CD4-positive, alpha-beta memory T cell (primary cell): ENCODE measurements around the gene VASN. TPM values are rescaled to one million over a fixed set of nuclear protein-coding genes. Genes with fewer than 3 reads are reported as not detected.
A peak's percentile ranks its signal among the peaks of the same experiment; 100 is the strongest.

ENCODE experiments used
- CTCF ChIA-PET: fragments of 350-600 bp; sonication (Branson Sonifier 250); formaldehyde crosslinking; loops from one replicate; lab custom pipeline; 2021; ENCODE audit warnings: inconsistent platforms; ENCODE audit not compliant: partially characterized antibody; lab: Charles Lee
- POLR2A ChIA-PET: fragments of 350-600 bp; sonication (Branson Sonifier 250); formaldehyde crosslinking; loops from one replicate; lab custom pipeline; 2021; ENCODE audit not compliant: partially characterized antibody; lab: Charles Lee
- DNase-seq, 5 donors: peaks; one replicate each; pipeline versions ENCODE4 v3.0.0 to v3.0.0-alpha.2; 2020 to 2022; ENCODE audit warnings: mixed read lengths in 1 of 5
- H3K27ac ChIP-seq: one replicate; pipeline ENCODE4 v1.7.0; 2013; ENCODE audit warnings: low read depth, low read length
- H3K27me3 ChIP-seq: 2 replicates; pipeline ENCODE4 v1.7.0; 2013; ENCODE audit warnings: mild to moderate bottlenecking, low read length, moderate library complexity; ENCODE audit not compliant: insufficient read depth
- H3K36me3 ChIP-seq: 2 replicates; pipeline ENCODE4 v1.7.0; 2013; ENCODE audit warnings: mild to moderate bottlenecking, low read length, moderate library complexity; ENCODE audit not compliant: insufficient read depth
- H3K4me1 ChIP-seq: 2 replicates; pipeline ENCODE4 v1.7.0; 2013; ENCODE audit warnings: mild to moderate bottlenecking, low read length, moderate library complexity; ENCODE audit not compliant: insufficient read depth
- H3K4me3 ChIP-seq, 2 donors: one replicate each; pipeline ENCODE4 v1.7.0; 2013; ENCODE audit warnings: low read length in 2 of 2, mild to moderate bottlenecking in 1 of 2
- H3K9me3 ChIP-seq, 2 donors: one replicate each; pipeline ENCODE4 v1.7.0; 2013; ENCODE audit warnings: low read length in 2 of 2, control low read depth in 1 of 2; ENCODE audit not compliant: control insufficient read depth in 1 of 2
- H3K27ac Mint-ChIP-seq, 7 donors: one replicate each; pipeline ENCODE4 v1.8.0; 2020 to 2021; ENCODE audit warnings: mixed read lengths in 7 of 7, mild to moderate bottlenecking in 6 of 7, inconsistent platforms in 3 of 7, moderate library complexity in 3 of 7
- H3K27me3 Mint-ChIP-seq, 2 donors: one replicate each; pipeline ENCODE4 v1.8.0; 2020 to 2021; ENCODE audit warnings: mixed read lengths in 2 of 2
- H3K36me3 Mint-ChIP-seq, 2 donors: one replicate each; pipeline ENCODE4 v1.8.0; 2020 to 2021; ENCODE audit warnings: mixed read lengths in 2 of 2, inconsistent platforms in 1 of 2, mild to moderate bottlenecking in 1 of 2
- H3K4me1 Mint-ChIP-seq, 4 donors: one replicate each; pipeline ENCODE4 v1.8.0; 2020 to 2021; ENCODE audit warnings: mixed read lengths in 4 of 4, mild to moderate bottlenecking in 1 of 4
- H3K4me3 Mint-ChIP-seq, 8 donors: one replicate each; pipeline ENCODE4 v1.8.0; 2020 to 2021; ENCODE audit warnings: mixed read lengths in 8 of 8, mild to moderate bottlenecking in 7 of 8, moderate library complexity in 6 of 8, inconsistent platforms in 3 of 8
- H3K9me3 Mint-ChIP-seq, 8 donors: one replicate each; pipeline ENCODE4 v1.8.0; 2020 to 2021; ENCODE audit warnings: mixed read lengths in 8 of 8, mild to moderate bottlenecking in 5 of 8, inconsistent platforms in 3 of 8, moderate library complexity in 1 of 8
- intact Hi-C: fragments of 100-400 bp; cut with micrococcal nuclease; formaldehyde crosslinking; loops from one replicate; pipeline ENCODE4 v1.15.1; 2023
- polyA plus RNA-seq, 2 donors: library from polyadenylated mRNA; unstranded; fragments of 300-500 nt; fragmentation: Illumina TruSeq; gene quantifications; one replicate each; pipeline ENCODE4 v1.2.3, GENCODE V29; 2021
- total RNA-seq, 2 experiments: library from RNA; stranded (reverse); gene quantifications; one replicate each; pipeline ENCODE4 v1.2.3, GENCODE V29; 2021

VASN gene
- total RNA-seq (under 1 TPM; 0.11 to 0.29 TPM), polyA plus RNA-seq (under 1 TPM in 1 of 2 donors, not detected in 1; 0.16 TPM)

DNA sequence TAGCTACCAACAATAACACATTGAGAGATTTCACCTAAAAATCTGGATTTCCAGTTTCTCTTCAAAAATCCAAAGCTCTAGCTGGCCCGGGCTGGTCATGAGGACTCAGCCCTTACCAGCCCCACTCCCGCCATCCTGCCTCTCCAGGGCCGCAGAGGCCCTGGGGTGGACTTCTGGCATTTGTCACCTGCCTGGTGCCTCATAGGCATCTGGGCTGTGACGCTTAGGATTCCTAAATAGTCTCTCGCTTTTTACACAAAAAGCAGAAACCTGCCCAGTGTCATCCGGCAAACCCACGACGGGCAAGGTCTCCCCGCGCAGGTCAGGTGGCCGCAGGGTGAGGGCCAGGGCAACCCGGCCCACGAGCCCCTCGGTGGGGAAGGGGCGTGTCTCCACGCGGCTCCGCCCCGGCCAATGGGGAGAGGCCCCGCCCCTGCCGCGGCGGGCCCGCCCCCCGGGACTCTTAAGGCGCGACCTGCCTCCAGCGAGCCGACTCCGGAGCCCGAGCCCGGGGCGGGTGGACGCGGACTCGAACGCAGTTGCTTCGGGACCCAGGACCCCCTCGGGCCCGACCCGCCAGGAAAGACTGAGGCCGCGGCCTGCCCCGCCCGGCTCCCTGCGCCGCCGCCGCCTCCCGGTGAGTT is at the start of gene VASN:
TSS of gene VASN (plus strand) at position 492 of the 644 bp plus-strand sequence. CDS start 9,030 bp downstream, outside the sequence.
- DNase-seq: peak; percentile 69 to 78 (median 71)
- CTCF ChIA-PET: interaction anchor here (0.8 to 1.7 kb wide), 3 partner anchors 12 to 177 kb away, joined by 3 to 5 read pairs (median 3); no protein-coding TSS in a partner anchor
- peak within 1 kb of the TSS; percentile 36 for H3K27ac ChIP-seq
- intact Hi-C loops: loop anchor here (1.0 kb wide), 1 partner anchor 43 kb away; no protein-coding TSS in a partner anchor
- Mint-ChIP-seq H3K4me1 (peaks cover 11 to 54% (median 28%) of the 10 kb centered on the region in 4 donors), H3K36me3 (peaks cover 7 to 28% of the 10 kb centered on the region in 2 donors), H3K4me3 (peak within 1 kb of the TSS; percentile 77 to 90 (median 84)), H3K9me3 (no peaks in the 10 kb centered on the region), H3K27ac (peak within 1 kb of the TSS; percentile 70 to 93 (median 81)), H3K27me3 (no peaks in the 10 kb centered on the region)
- H3K4me1 ChIP-seq: peaks cover 40% of the 10 kb centered on the region
- peak within 1 kb of the TSS in 1 of 2 donors; percentile 42 for H3K4me3 ChIP-seq
- no peaks in the 10 kb centered on the region for H3K9me3 ChIP-seq
- POLR2A ChIA-PET: interaction anchor here (0.9 to 2.0 kb wide), 2 partner anchors 10 to 44 kb away, joined by 3 to 7 read pairs; no protein-coding TSS in a partner anchor
- no peaks in the 10 kb centered on the region for H3K27me3 ChIP-seq
- peaks cover 5% of the 10 kb centered on the region for H3K36me3 ChIP-seq

DNA sequence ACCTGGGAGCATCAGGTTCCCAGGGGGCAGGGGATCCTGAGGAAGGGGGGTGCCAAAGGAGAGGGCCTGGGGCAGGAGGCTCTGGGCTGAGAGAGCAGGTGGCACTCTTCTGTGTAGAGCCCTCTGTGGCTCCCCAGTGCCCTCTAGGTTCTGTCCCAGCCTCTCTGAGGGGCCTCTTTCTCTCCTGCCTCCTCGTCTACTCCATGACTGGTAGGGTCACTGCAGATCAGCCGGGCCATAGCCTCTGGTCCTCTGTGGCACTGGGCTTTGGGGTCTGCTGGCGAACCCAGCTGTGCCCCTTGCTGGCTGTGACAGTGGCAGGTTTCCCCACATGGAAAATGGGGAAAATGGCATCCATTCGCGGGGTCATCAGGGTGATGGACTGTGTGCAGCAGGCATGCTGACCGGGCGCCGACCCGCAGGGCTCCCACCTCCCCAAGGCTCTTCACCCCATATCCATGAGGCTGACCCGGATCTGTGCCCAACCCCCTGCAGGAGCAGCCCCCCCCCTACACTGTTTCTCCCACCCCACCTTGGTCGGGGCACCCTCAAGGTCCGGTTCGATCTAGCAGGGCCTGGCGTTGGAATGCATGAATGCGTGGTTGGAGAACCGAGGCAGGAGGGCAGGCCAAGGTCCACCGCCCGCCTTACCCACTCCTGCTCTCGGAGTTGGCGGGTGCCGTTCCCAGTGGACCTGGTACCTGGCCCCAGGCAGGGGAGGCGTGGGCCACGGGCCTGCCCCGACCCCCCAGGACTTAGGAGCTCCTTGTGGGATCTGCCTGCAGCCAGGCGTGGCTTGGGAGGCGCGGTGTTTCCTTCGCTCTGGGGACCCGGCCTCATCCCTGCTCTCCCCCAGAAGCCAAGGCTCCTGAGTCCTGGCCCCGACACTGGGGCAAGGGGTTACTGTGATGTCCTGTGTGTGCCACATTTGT is 49.3 kb upstream of the VASN start:
- ChIA-PET CTCF (interaction anchor here (1.1 to 13.3 kb wide), 2 partner anchors 14 to 33 kb away, joined by 3 to 161 read pairs; no protein-coding TSS in a partner anchor), POLR2A (no interaction called here)
- no peak for DNase-seq
- peaks cover 7% of the 10 kb centered on the region for H3K4me1 ChIP-seq
- no peak overlapping the region for H3K27ac ChIP-seq
- intact Hi-C loops: no loop called here
- no peaks in the 10 kb centered on the region for H3K27me3 ChIP-seq
- H3K27me3 Mint-ChIP-seq: no peaks in the 10 kb centered on the region
- H3K4me3 ChIP-seq: no peak overlapping the region
- no peaks in the 10 kb centered on the region for H3K9me3 ChIP-seq
- no peak overlapping the region for H3K4me3 Mint-ChIP-seq
- H3K9me3 Mint-ChIP-seq: no peaks in the 10 kb centered on the region
- H3K27ac Mint-ChIP-seq: peak overlapping the region in 1 of 7 donors; percentile 63
- peaks cover 1 to 12% (median 5%) of the 10 kb centered on the region in 4 donors for H3K4me1 Mint-ChIP-seq
- no peaks in the 10 kb centered on the region for H3K36me3 Mint-ChIP-seq
- H3K36me3 ChIP-seq: no peaks in the 10 kb centered on the region

DNA sequence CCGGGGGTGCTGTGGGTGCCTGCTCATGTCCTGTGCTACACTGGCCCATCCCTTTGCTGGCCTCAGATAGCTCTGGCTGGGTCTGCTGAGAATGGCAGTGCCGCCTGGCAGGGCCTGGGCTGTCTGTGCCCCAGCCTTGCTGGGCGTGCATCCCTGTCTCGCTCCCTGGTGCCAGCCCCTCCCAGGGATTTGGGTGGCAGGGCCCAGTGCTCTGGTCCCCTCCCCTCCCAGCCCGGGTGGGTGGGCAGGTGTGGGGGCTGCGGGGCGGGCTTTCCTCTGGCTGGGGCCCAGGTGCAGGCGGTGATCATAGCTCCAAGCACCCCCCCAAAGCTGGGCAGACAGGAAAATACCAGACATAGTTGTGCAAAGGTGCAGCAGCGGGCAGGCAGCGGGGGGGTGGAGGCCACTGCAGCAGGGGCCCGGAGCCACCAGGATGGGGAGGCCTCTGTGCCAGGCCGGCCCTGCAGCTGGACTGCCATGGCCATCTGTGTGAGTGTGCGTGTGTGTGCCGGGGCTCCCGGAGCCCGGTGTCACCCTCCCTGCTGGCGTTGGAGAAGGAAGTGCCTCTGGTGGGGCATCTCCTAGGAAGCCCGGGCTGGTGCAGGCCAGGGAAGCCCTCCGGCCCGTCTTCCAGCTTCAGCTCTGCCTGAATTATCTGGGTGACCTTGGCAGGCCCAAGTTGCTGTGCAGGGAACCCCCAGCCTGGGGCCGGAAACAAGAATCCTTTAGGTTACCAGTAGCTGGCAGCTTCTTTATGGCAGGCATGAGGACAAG is 48.4 kb upstream of the VASN start:
- Histone ChIP-seq H3K36me3 (no peaks in the 10 kb centered on the region), H3K27me3 (no peaks in the 10 kb centered on the region), H3K27ac (no peak overlapping the region), H3K9me3 (no peaks in the 10 kb centered on the region), H3K4me3 (no peak overlapping the region), H3K4me1 (peaks cover 12% of the 10 kb centered on the region)
- H3K36me3 Mint-ChIP-seq: no peaks in the 10 kb centered on the region
- no peak overlapping the region for H3K4me3 Mint-ChIP-seq
- no peak for DNase-seq
- intact Hi-C loops: no loop called here
- H3K4me1 Mint-ChIP-seq: peaks cover 1 to 12% (median 6%) of the 10 kb centered on the region in 4 donors
- POLR2A ChIA-PET: no interaction called here
- CTCF ChIA-PET: interaction anchor here (13.3 kb wide), 1 partner anchor 34 kb away, joined by 161 read pairs; no protein-coding TSS in a partner anchor
- H3K27ac Mint-ChIP-seq: no peak overlapping the region
- H3K9me3 Mint-ChIP-seq: no peaks in the 10 kb centered on the region
- H3K27me3 Mint-ChIP-seq: no peaks in the 10 kb centered on the region

DNA sequence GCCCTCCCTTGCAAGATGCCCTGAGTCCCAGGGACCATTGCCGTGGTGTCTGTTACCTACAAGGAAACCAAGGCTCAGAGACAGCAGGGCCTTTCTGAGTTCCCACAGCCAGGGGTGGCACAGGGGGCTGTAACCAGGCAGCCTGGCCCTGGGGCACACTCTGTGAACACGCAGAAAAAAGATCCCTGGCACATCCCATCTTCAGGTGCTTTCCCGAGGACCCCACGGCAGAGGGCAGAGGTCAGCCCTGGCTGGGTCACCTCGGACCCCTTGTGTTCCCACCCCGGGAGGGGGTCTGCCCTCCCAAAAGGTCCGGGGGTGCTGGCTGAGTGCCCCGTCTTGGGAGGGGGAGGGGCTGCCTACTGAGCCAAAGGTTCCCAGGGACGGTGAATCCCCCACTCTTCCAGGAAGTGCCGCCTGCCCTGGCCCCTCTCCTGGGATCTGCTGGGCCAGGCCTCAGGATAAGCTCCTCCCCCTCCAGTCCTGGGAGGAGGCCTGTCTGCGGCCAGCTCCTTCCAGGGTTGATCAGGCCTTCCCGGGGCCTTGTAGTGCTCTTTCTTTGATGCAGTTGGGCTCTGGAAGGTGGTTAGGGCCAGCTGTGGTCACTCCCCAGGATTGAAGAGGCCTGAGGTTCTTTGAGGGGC is 47.7 kb upstream of the VASN start:
- H3K4me3 ChIP-seq: no peak overlapping the region
- peaks cover 1 to 7% (median 6%) of the 10 kb centered on the region in 4 donors for H3K4me1 Mint-ChIP-seq
- no peaks in the 10 kb centered on the region for H3K36me3 ChIP-seq
- H3K27me3 ChIP-seq: no peaks in the 10 kb centered on the region
- H3K4me3 Mint-ChIP-seq: no peak overlapping the region
- intact Hi-C loops: no loop called here
- ChIA-PET CTCF (interaction anchor here (13.3 kb wide), 1 partner anchor 35 kb away, joined by 161 read pairs; no protein-coding TSS in a partner anchor), POLR2A (interaction anchor here (0.5 kb wide), 1 partner anchor 860 kb away, joined by 3 read pairs; no protein-coding TSS in a partner anchor)
- peak overlapping the region in 1 of 7 donors; percentile 63 for H3K27ac Mint-ChIP-seq
- peaks cover 16% of the 10 kb centered on the region for H3K4me1 ChIP-seq
- H3K27me3 Mint-ChIP-seq: no peaks in the 10 kb centered on the region
- no peak for DNase-seq
- H3K9me3 Mint-ChIP-seq: no peaks in the 10 kb centered on the region
- no peaks in the 10 kb centered on the region for H3K9me3 ChIP-seq
- no peak overlapping the region for H3K27ac ChIP-seq
- no peaks in the 10 kb centered on the region for H3K36me3 Mint-ChIP-seq

DNA sequence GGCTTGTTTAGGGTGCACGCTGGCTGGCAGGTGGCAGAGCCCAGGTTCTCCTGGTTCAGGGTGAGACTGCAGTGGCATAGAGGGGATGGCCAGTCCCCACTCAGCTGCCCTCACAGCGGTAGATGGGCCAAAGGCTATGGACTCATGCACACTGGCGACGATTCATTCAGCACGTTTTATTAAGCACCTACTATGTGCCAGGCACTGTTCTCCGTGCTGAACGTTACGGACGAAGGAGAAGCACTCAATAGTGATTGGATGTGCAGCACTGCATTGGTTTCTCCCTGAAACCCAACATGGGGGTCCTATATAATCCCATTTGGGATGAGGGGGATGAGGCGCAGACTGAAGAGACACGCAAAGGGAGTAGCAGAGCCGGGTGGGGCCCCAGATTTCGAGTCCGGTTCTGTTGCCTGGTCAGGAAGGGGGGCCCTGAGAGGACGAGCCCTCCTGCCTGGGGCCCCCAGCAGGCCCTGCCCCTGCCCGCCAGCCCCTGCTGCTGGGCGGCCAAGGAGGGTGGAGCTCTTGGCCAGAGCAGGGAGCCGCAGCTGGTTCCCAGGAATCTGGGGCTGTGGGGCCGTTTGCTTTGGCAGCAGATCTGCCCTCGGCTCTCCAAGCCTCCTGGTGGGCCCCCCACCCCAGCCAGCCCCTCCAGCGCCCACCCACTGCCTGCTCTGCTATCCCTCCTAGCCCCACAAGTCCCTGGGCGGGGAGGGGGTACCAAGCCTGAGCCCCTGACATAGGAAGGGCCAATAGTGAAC is 47.0 kb upstream of the VASN start:
- intact Hi-C loops: no loop called here
- ChIA-PET CTCF (interaction anchor here (13.3 kb wide), 1 partner anchor 36 kb away, joined by 161 read pairs; no protein-coding TSS in a partner anchor), POLR2A (interaction anchor here (0.5 kb wide), 1 partner anchor 861 kb away, joined by 3 read pairs; no protein-coding TSS in a partner anchor)

More for the DNA sequence above, 47.0 kb upstream of the VASN start:
- no peaks in the 10 kb centered on the region for H3K9me3 Mint-ChIP-seq
- Histone ChIP-seq H3K27ac (no peak overlapping the region), H3K4me3 (no peak overlapping the region), H3K36me3 (no peaks in the 10 kb centered on the region), H3K4me1 (peaks cover 9% of the 10 kb centered on the region), H3K27me3 (no peaks in the 10 kb centered on the region), H3K9me3 (no peaks in the 10 kb centered on the region)
- no peak overlapping the region for H3K4me3 Mint-ChIP-seq
- no peaks in the 10 kb centered on the region for H3K27me3 Mint-ChIP-seq
- DNase-seq: no peak
- peaks cover 0 to 3% (median 1%) of the 10 kb centered on the region in 4 donors for H3K4me1 Mint-ChIP-seq
- no peaks in the 10 kb centered on the region for H3K36me3 Mint-ChIP-seq
- peak overlapping the region in 1 of 7 donors; percentile 63 for H3K27ac Mint-ChIP-seq
